Endothelial cell of umbilical vein (primary cell): ENCODE results near the gene OVOL1. TPM values are rescaled to one million over a fixed set of nuclear protein-coding genes. Genes with fewer than 3 reads are reported as not detected.

Experiments
- BruUV-seq: library from RNA; stranded (reverse); fragments of 400-500 nt; replicated peaks from 2 replicates; lab custom pipeline; 2021; lab: Mats Ljungman, UMichigan
- CTCF ChIA-PET: fragments of 300-600, 350-600 bp; sonication (Branson Sonifier 250); formaldehyde crosslinking; loops from one replicate; lab custom pipeline; 2021; ENCODE audit warnings: antibody characterized with exemption, inconsistent platforms; lab: Charles Lee
- POLR2A ChIA-PET: fragments of 300-600, 350-600 bp; sonication (Branson Sonifier 250); formaldehyde crosslinking; loops from one replicate; lab custom pipeline; 2021; ENCODE audit warnings: antibody characterized with exemption, inconsistent platforms; lab: Charles Lee
- DNase-seq: peaks from one replicate; pipeline ENCODE4 v3.0.0-alpha.2; 2011; ENCODE audit warnings: low read depth, low spot score
- FAIRE-seq: peaks from 2 replicates; lab custom pipeline; 2011; peaks lifted over from hg19 to GRCh38; lab: Jason Lieb, UNC
- H2AFZ ChIP-seq: 2 replicates; pipeline ENCODE4 v1.6.0; 2012; ENCODE audit warnings: low read depth, low read length, control low read depth, inconsistent platforms
- H3K27ac ChIP-seq: 2 replicates; pipeline ENCODE4 v1.5.1; 2011; ENCODE audit warnings: low read depth, mild to moderate bottlenecking, control low read depth, low read length, moderate library complexity; ENCODE audit not compliant: insufficient read depth
- H3K27me3 ChIP-seq, 2 experiments: 2 replicates each; pipeline versions ENCODE4 v1.6.0 to v1.6.1; 2011; ENCODE audit warnings: low read length in 2 of 2, mixed read lengths in 1 of 2; ENCODE audit not compliant: control insufficient read depth in 2 of 2, insufficient read depth in 2 of 2
- H3K36me3 ChIP-seq, 2 experiments: 2 replicates in 1 of 2; 3 replicates in 1 of 2; pipeline ENCODE4 v1.5.1; 2011; ENCODE audit warnings: low read length in 2 of 2, mild to moderate bottlenecking in 1 of 2, moderate library complexity in 1 of 2; ENCODE audit not compliant: control insufficient read depth in 2 of 2, insufficient read depth in 2 of 2; ENCODE audit errors: extremely low read depth in 1 of 2
- H3K4me1 ChIP-seq: 3 replicates; pipeline ENCODE4 v1.5.1; 2011; ENCODE audit warnings: mild to moderate bottlenecking, low read length; ENCODE audit not compliant: control insufficient read depth, insufficient read depth; ENCODE audit errors: extremely low read depth
- H3K4me2 ChIP-seq: 2 replicates; pipeline ENCODE4 v1.6.1; 2011; ENCODE audit warnings: low read length, control low read depth, mixed read lengths; ENCODE audit not compliant: insufficient read depth
- H3K4me3 ChIP-seq, 3 experiments: fragments of 200-600 bp in 1 of 3; sonication (generic), shearing (Covaris generic) in 1 of 3; replicated peaks in 1 of 3; 2 replicates each; pipeline ENCODE4 v1.5.1; 2011 to 2016; ENCODE audit warnings: control low read depth in 3 of 3, low read length in 3 of 3, mild to moderate bottlenecking in 2 of 3, inconsistent platforms in 1 of 3, low read depth in 1 of 3, moderate library complexity in 1 of 3; ENCODE audit not compliant: insufficient read depth in 1 of 3
- H3K79me2 ChIP-seq: 2 replicates; pipeline ENCODE4 v1.6.0; 2012; ENCODE audit warnings: low read length, inconsistent platforms; ENCODE audit not compliant: control insufficient read depth, insufficient read depth
- H3K9ac ChIP-seq: replicated peaks from 2 replicates; pipeline ENCODE3; 2011; ENCODE audit warnings: low read length, control low read depth; ENCODE audit not compliant: insufficient read depth; ENCODE audit errors: extremely low read depth
- H3K9me1 ChIP-seq: replicated peaks from 3 replicates; pipeline ENCODE4 v1.6.0; 2011; ENCODE audit warnings: mild to moderate bottlenecking, low read length; ENCODE audit not compliant: control insufficient read depth, insufficient read depth; ENCODE audit errors: extremely low read depth
- H3K9me3 ChIP-seq: replicated peaks from 2 replicates; pipeline ENCODE4 v1.5.1; 2012; ENCODE audit warnings: low read length, inconsistent platforms; ENCODE audit not compliant: control insufficient read depth, insufficient read depth
- H4K20me1 ChIP-seq: replicated peaks from 2 replicates; pipeline ENCODE3; 2011; ENCODE audit warnings: mild to moderate bottlenecking, low read length; ENCODE audit not compliant: control insufficient read depth, insufficient read depth; ENCODE audit errors: extremely low read depth
- CTCF ChIP-seq, 2 donors: IDR thresholded peaks; 1 replicate in 1 of 2; 2 replicates in 1 of 2; pipeline ENCODE4 v1.5.1; 2011; ENCODE audit warnings: low read length in 2 of 2, mild to moderate bottlenecking in 2 of 2, moderate library complexity in 2 of 2, control low read depth in 1 of 2, inconsistent platforms in 1 of 2, low read depth in 1 of 2; ENCODE audit not compliant: insufficient read depth in 1 of 2; ENCODE audit errors: extremely low read depth in 1 of 2
- EZH2 ChIP-seq: IDR thresholded peaks from 2 replicates; pipeline ENCODE4 v1.6.1; 2012; ENCODE audit warnings: borderline replicate concordance, low read depth, mild to moderate bottlenecking, moderate library complexity, low read length, inconsistent platforms; ENCODE audit not compliant: severe bottlenecking
- FOS ChIP-seq: IDR thresholded peaks from 2 replicates; pipeline ENCODE4 v1.6.1; 2011; ENCODE audit warnings: mild to moderate bottlenecking, low read length, moderate library complexity, borderline replicate concordance; ENCODE audit not compliant: insufficient read depth
- GATA2 ChIP-seq: IDR thresholded peaks from 2 replicates; pipeline ENCODE4 v1.7.0; 2011; ENCODE audit warnings: low read depth, mild to moderate bottlenecking, moderate library complexity, mixed read lengths, low read length; ENCODE audit not compliant: insufficient read length, insufficient read depth
- JUN ChIP-seq: IDR thresholded peaks from 2 replicates; pipeline ENCODE4 v1.6.1; 2011; ENCODE audit warnings: borderline replicate concordance, low read depth; ENCODE audit not compliant: insufficient read length, insufficient read depth
- MYC ChIP-seq: IDR thresholded peaks from one replicate; pipeline ENCODE4 v1.6.1; 2011; ENCODE audit warnings: mild to moderate bottlenecking, low read depth, low read length
- POLR2A ChIP-seq: IDR thresholded peaks from 2 replicates; pipeline ENCODE4 v1.6.1; 2012; ENCODE audit warnings: low read depth, mild to moderate bottlenecking, control low read depth, low read length
- POLR2AphosphoS5 ChIP-seq: IDR thresholded peaks from 2 replicates; pipeline ENCODE4 v1.6.1; 2012; ENCODE audit warnings: low read depth, mild to moderate bottlenecking, control low read depth, low read length, moderate library complexity; ENCODE audit not compliant: insufficient read depth
- dilution Hi-C: fragments of 300-500 bp; cut with MboI; formaldehyde crosslinking; loops from one replicate; pipeline ENCODE4 v1.15.0; 2019; ENCODE audit warnings: low sequenced_read_pairs; ENCODE audit not compliant: extremely low pct_ligation_motif_present
- intact Hi-C: fragments of 100-400 bp; cut with micrococcal nuclease; formaldehyde crosslinking; loops from one replicate; pipeline ENCODE4 v1.10.0; 2022
- polyA plus RNA-seq, 4 experiments: library from polyadenylated mRNA; depleted of rRNA in 3 of 4; stranded (reverse) in 3 of 4; unstranded in 1 of 4; fragments of >200 nt; gene quantifications; 2 replicates each; pipeline versions ENCODE4 v1.2.1 to v1.2.3, GENCODE V29; 2011 to 2012; ENCODE audit warnings: missing spikeins in 1 of 4
- total RNA-seq: library from RNA; stranded (reverse); gene quantifications from 2 replicates; pipeline ENCODE4 v1.2.3, GENCODE V29; 2021
- TF ChIP-seq, protein P1 (sequence below): IDR thresholded peaks from 2 replicates; pipeline ENCODE4 v1.6.1; 2011; ENCODE audit not compliant: insufficient read depth, insufficient read length

The OVOL1 gene
- total and polyA plus RNA-seq, 2 donors (not counting 3 experiments of a cell fraction or from before 2014, with no cell fraction given), result not detected

GRCh38 chr11:65778431-65778900 is 8.4 kb upstream of the OVOL1 start:
- Histone ChIP-seq H3K27me3 (no peaks in the 10 kb centered on the region), H3K4me3 (no peak overlapping the region), H3K36me3 (peaks cover 12 to 14% of the 10 kb centered on the region in 2 experiments), H3K4me2 (no peak overlapping the region), H3K9ac (no peak overlapping the region), H3K9me1 (no peaks in the 10 kb centered on the region), H3K4me1 (peaks cover 5% of the 10 kb centered on the region), H4K20me1 (no peaks in the 10 kb centered on the region), H3K27ac (no peak overlapping the region), H3K79me2 (peaks cover 24% of the 10 kb centered on the region), H3K9me3 (no peaks in the 10 kb centered on the region), H2AFZ (no peak overlapping the region)
- intact Hi-C loops (no loop called here), dilution Hi-C loops (no loop called here)
- no peak for DNase-seq
- no TSS peak for BruUV-seq
- no peak for TF ChIP-seq GATA2
- TF ChIP-seq CTCF (IDR thresholded peaks at IDR 0.05; ENCODE audit: extremely low read depth in 1 of 2, insufficient read depth in 1 of 2, low read depth in 1 of 2, low read length in 2 of 2), result no peak
- no peak for TF ChIP-seq JUN
- TF ChIP-seq EZH2, result no peak
- no peak for TF ChIP-seq POLR2A
- no peak for TF ChIP-seq FOS
- no peak for TF ChIP-seq POLR2AphosphoS5
- TF ChIP-seq, protein P1, sequence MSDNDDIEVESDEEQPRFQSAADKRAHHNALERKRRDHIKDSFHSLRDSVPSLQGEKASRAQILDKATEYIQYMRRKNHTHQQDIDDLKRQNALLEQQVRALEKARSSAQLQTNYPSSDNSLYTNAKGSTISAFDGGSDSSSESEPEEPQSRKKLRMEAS, result no peak
- TF ChIP-seq MYC, result no peak
- FAIRE-seq, result no peak
- ChIA-PET POLR2A (interaction anchor here (0.6 kb wide), 1 partner anchor 21 kb away, joined by 4 read pairs; no protein-coding TSS in a partner anchor), CTCF (interaction anchor here (1.0 to 4.1 kb wide), 9 partner anchors 8 to 244 kb away, joined by 3 to 109 read pairs (median 26); partner anchors contain the start of genes RNASEH2C and SIPA1)
